GM20000 (cell line): Measurements from ENCODE around the gene FIG4.

Experiments used
- DNase-seq: peaks from one replicate; pipeline ENCODE4 v3.0.0; 2012; ENCODE audit warnings: low spot score
- CTCF ChIP-seq: IDR thresholded peaks from 2 replicates; pipeline ENCODE4 v1.5.1; 2012; ENCODE audit warnings: mild to moderate bottlenecking, control low read depth; ENCODE audit errors: extremely low read depth, missing control alignments

Gene FIG4

DNA sequence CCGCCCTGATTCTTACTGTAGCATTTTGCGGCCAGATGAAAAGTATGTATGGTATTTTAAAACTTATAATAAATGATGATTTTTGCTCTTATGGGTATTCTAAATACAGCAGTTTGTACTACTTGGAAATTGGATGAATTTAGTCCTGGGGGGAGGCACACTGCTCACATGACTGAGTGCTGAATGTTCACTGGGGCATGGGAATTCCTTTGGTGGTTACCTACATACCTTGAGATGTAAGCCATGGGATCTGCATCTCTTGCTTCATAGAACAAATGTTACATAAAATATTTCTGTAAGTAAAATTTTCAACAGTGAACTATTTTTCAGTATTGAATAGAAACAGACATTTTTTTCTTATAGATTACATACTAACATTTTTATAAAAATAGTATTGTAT lies 71.1 kb downstream of the FIG4 start:
- no peak for TF ChIP-seq CTCF
- no peak for DNase-seq

GRCh38 chr6:109762769-109763441 lies 71.8 kb downstream of the FIG4 start:
- no peak for TF ChIP-seq CTCF
- no peak for DNase-seq

DNA sequence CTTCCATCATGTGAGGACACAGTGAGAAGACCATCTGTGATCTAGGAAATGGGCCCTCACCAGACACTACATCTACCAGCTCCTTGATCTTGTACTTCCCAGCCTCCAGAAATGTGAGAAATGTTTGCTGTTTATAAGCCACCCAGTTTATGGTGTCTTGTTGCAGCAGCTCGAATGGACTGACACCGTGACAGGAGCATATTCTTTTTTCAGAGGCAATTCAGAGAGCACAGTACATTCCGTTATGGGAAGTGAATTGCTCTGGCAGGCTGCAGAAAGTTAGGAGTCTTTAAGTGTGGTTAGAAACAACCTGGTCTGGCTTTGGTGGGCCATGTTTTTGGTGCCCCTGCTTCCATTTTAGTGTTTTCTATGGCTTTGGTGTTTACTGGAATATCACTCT lies 75.1 kb downstream of the FIG4 start:
- TF ChIP-seq CTCF, result no peak
- DNase-seq, result no peak

DNA sequence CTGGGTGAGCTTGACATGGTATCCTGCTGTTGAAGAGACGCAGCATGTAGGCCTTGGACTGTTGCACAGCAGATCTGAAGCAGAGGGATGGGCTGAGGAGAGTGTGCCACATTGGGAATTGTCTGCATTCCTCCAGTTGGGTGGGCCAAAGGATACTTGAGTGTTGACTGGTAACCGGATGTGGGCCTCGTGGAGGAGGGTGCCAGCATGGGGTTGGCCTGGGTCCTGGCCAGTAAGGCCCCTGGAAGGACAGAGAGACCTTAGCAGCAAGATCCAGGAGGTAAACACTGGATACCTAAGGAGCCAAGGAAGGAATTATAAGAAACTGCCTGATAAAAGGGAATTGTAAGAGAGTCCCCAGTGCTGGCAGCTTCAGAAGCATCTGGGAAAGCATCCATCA lies 76.9 kb downstream of the FIG4 start:
- TF ChIP-seq CTCF, result no peak
- no peak for DNase-seq

- TF ChIP-seq CTCF, result no peak
- no peak for DNase-seq
Observed at GRCh38 chr6:109768485-109768884, 77.4 kb downstream of the FIG4 start.

GRCh38 chr6:109769213-109769612 lies 78.1 kb downstream of the FIG4 start:
- no peak for TF ChIP-seq CTCF
- peak; percentile 29 for DNase-seq

DNA sequence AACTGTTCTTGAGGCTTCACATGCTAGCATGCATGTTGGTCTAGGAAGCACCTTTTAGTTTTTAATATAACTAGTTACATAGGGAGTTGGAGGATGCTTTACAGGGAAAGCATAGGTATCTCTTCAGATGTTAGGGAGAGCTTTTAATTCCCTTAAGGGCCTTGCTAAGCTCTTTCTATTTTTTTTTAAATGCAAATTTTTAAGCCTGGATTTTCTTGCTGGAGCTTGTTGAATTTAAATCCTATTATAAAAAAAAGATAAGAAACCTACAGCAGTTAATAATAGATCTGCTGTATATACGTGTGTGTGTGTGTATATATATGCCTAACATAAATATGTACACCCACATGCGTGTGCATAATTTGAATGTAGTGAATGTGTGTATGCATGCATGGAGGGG lies 79.0 kb downstream of the FIG4 start:
- no peak for DNase-seq
- no peak for TF ChIP-seq CTCF
